ENCODE measurements around the gene ECEL1.

DNA sequence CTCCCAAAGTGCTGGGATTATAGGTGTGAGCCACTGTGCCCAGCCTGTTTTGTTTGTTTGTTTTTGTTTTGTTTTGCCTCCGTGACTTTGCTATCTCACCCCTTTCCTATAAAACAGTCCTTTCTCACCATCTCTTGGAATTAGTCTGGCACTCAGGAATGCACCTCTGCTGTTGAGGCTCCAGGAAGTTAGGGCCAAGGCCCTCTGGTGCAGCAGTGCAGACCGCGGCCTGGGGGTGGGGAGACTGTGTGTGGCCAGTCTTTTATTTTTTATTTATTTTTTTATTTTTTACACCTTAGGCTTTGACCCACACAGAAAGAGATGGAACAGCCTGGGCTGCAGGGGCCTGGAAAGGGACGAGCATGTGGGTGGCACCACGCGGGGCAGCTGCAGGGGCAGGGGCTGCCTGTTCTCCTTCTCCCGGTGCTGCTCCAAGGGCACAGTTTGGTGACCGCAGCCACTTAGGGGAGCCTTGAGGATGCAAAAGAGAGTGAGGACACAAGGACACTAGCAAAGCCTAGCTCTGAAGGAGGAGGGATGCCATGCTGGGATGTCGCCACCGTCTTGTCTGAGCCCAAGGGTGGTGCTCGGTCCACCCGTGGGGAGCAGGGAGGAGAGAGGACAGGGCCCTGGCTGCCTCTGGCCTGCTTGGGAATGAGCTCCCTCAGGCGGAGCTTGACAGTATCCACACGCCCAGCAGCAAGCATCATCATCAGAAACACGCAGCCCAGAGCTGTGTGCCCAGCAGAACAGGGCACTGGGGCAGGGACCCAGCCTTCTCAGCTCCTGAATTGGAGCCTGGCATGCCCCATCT, 51.0 kb downstream of the ECEL1 start:
- TF ChIP-seq, protein P1, sequence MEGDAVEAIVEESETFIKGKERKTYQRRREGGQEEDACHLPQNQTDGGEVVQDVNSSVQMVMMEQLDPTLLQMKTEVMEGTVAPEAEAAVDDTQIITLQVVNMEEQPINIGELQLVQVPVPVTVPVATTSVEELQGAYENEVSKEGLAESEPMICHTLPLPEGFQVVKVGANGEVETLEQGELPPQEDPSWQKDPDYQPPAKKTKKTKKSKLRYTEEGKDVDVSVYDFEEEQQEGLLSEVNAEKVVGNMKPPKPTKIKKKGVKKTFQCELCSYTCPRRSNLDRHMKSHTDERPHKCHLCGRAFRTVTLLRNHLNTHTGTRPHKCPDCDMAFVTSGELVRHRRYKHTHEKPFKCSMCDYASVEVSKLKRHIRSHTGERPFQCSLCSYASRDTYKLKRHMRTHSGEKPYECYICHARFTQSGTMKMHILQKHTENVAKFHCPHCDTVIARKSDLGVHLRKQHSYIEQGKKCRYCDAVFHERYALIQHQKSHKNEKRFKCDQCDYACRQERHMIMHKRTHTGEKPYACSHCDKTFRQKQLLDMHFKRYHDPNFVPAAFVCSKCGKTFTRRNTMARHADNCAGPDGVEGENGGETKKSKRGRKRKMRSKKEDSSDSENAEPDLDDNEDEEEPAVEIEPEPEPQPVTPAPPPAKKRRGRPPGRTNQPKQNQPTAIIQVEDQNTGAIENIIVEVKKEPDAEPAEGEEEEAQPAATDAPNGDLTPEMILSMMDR (IDR thresholded peaks at IDR 0.05; ENCODE audit: low read depth, low read length): no peak
- no peak for TF ChIP-seq EZH2phosphoT487 (IDR thresholded peaks at IDR 0.05; ENCODE audit: low read depth)
